T-helper 2 cell treated with Interferon-gamma antibody and Interleukin-4, amounts not matched to agents 100 ng/mL and 5 ng/mL, for 36 hours (primary cell): ENCODE measurements around the gene PTCHD1. TPM values are rescaled to one million over a fixed set of nuclear protein-coding genes. Genes with fewer than 3 reads are reported as not detected.

Experiments used
- intact Hi-C: fragments of 100-400 bp; cut with micrococcal nuclease; formaldehyde crosslinking; loops from one replicate; pipeline ENCODE4 v1.15.1; 2023
- total RNA-seq: library from RNA; stranded (reverse); gene quantifications from 2 replicates; pipeline ENCODE4 v1.2.3, GENCODE V29; 2022

PTCHD1 gene
- not detected in 2 replicates for total RNA-seq

DNA sequence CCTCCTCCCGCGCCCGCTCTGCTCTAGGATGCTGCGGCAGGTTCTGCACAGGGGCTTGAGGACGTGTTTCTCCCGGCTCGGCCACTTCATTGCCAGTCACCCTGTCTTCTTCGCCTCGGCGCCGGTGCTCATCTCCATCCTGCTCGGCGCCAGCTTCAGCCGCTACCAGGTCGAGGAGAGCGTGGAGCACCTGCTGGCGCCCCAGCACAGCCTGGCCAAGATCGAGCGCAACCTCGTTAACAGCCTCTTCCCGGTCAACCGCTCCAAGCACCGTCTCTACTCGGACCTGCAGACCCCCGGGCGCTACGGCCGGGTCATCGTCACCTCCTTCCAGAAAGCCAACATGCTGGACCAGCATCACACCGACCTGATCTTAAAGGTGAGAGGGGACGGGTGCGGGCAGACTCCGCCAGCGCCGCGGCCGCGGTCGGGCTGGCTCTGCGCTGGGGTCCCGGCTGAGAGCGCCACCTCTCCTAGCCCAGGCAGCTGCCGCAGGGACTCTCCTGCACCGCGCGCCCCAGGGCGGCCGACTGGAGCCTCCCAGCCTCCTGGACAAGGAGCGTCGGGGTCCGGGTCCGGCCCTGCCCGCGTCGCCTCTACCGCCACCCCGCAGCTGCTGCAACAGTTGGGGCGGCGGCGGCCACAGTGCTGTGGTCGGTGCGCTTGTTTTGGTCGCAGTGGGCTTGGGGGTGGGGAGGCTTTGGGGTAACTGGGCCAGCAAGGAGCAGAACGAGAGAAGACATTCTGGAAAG is at the start of gene PTCHD1:
Gene PTCHD1 (plus strand): TSS at position 2 of the 752 bp plus-strand sequence. CDS start 27 bp downstream, at position 29.
- intact Hi-C loops, result no loop called here

DNA sequence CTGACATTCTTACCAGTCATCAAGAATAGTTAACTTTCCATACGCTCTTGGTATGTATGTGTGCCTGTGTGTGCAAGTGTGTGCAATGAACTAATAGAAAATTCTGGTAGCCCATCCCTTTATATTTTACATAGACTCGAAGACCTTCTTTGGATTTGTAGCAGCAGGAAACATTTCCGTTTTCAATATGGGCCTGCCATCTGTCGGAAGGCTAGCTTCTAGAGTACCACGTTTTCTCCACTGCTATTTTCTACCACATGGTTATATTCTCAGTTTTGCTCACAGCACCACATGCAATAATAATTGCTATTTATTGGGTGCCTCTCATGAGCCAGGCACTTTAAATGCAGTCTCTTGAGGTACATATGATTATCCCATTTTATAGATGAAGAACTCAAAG is 47.9 kb upstream of the PTCHD1 start:
- intact Hi-C loops, result no loop called here

DNA sequence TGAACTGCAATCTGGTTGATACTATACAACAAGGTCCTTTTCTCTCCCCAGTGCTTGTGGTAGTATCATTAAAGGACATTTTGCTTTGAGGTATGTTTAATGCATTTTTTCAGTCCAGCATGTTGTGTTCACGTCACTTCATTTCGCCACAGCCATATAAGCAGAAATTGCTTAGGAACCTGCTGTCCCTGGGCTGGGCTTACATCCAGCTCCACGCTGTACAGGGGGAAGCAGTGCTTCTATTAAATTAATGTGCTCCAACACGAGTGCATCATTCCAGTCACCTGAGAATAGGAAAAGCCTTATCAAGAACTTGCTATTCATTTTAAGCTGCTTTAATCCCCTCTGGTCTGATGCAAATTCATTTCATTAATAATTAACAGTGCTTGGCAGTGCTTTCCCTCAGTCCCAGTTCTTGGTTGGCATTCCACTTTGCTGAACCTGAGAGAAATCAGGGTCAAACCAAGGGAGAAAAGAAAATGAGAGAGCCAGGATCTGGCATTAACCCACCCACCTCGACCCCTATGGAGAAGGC is 47.4 kb upstream of the PTCHD1 start:
- intact Hi-C loops, result no loop called here

DNA sequence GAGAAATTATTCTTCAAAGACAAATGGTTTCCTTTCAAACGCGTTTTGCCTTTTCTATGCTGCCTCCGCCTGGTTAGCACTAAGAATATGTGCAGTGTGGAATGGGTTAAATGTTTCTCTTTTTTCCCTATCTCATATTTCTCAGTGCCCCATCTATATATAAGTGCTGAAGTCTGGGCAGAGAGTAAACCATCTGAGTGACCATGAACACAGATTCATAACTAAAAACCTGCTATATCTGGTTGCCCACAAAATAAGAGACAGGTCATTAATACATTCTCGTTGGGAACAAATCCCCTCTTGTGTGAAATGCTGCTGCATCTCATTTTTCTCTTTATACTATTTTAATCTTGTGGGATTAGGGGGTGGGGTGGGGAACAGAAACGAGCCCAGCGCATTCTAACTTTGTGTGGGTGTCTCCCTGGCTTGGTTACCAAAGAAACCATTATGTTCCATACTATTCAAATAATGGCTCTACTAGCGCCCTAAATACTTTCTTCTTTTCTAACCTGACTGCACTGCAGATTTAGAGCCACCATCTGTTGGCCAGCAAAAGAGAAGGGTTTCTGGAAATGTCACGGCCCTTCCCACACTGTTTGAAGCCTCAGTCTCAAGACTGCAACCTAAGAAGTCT is 42.2 kb upstream of the PTCHD1 start:
- intact Hi-C loops, result no loop called here

DNA sequence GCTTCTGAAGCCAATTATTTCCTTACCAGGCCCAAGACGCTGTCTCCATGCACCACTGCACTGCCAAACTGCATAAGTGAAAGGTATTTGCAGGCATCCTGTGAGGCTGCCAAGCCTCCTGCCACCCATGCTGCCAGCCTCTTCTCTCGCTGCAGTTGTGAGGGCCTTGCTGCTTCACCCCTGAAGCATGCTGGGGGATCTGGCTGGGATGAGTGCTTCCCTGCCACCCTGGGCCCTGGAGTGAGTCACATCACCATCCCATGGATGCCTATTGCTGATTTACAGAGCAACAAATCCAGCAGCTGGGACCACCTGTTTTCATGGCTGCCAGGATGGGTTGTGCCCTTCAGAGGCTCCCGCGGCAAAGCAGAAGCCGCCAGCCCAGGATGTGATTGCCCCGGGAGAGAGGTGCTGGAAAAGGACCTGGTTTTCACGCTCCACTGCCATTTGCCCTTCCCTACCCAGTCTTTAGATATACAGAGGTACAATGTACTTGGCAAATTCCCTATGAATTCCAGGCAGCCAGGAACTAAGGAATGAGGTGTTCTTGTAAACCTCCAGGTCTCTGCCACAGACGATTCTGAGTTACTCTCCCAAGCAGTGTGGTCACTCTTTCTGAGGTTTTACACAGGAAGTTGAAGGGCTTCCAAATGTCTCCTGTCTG is 41.5 kb upstream of the PTCHD1 start:
- intact Hi-C loops, result no loop called here

DNA sequence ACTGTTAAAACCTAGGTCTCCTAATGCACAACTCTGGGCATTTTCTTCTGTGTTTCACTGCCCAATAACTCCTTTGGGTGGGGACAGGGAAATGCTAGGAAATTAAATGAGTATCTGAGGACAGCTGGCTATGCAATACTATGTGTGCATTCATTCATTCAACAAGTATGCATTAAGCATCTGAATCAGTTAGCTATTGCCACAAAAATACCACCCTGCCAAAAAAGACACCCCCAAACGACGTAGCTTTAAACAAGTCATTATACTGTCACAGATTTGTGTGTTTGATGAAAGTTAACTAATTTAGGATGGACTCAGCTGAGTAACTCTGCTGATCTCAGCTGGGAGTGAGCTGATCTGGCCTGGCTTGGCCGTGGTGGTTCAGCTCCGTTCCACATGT is 29.8 kb upstream of the PTCHD1 start:
- intact Hi-C loops, result no loop called here

DNA sequence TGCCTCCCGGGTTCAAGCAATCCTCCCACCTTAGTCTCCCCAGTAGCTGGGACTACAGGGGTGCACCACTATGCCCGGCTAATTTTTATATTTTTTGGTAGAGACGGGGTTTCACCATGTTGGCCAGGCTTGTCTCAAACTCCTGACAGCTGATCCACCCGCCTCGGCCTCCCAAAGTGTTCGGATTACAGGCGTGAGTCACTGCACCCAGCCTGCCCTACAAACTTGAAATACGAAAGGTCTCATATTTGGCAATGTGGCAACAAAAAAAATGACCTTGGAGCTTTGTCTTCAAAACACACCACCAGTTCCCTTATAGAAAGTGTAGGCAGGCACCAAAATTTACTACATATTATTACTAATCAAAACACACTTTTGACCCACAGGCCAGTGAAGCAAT is 22.9 kb upstream of the PTCHD1 start:
- intact Hi-C loops, result no loop called here

DNA sequence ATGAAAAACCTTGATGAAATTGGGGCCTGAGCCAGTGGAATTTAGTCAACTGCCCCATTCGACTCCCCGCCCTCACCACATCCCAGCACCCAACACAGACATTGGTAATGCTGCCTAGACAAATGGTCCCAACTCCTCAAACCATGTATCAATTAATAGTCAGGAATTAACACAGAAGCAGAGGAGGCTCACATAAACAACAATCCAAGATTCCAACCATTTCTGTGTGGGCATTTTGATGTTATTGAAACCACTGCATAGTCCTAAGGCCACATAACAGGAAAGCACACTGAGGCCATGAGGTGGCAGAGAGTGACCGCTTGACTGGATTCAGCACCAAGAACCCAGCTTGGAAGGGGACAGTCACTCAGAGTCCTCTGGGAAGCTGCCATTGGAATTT is 22.5 kb upstream of the PTCHD1 start:
- intact Hi-C loops, result no loop called here

DNA sequence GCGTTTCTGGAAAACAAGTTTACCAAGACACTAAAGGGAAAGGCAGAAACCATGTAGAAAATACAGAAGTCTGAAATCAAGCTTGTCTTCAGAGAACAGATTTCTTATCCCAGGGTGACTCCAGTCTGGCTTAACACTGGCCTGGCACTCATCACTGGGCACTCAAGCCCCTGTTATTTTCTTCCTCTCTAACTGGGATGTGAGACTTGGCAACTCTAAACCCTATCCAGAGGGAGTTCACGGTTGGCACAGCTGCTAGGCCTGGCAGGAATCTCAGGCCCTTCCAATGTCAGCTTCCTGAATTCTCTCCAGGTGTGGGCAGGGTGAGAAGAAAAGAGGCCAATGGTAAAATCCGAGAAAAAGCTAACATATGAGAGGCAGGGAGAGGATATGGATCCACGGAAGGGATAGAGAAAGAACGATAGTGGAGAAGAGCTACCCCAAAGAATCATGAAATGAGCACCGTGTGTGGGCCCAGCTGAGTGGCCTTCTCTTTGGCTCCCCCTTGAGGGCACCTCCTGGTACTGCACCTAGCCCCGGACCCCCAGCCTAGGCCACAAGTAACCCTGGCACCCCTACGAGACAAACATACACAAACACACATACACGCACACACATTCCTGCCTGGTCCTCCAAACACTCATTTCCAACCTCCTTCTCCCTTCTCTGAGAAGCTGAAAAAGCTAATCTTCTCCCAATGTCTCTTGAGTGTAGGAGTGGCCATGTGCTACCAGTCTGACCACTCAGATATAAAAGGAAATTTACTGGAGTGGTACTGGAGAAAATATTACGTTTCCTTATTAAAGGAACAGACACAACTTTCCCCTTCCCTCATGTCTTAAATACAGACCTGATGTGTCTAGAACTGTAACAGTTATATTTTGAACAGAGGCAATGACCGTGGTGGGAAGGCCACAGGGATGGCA is 16.6 kb upstream of the PTCHD1 start:
- intact Hi-C loops, result no loop called here

DNA sequence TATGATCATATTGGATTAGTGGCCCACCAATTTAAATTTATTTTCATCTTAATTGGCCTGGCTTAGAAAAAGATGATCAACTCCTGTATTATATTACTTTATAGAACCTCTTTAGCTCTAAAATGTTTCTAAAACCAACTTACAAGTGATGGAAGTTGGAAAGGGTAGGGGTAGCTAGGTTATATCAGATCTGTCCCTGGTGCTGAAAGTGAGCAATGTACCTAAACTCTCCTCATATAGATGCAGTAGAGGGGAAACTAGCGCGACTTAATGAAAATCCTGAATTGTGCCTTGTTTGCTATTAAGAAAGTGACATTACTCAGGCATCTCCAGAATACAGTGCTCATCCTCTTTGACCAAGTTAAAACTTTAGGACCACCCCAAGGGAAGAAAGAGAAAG is 7.5 kb upstream of the PTCHD1 start:
- intact Hi-C loops, result no loop called here

DNA sequence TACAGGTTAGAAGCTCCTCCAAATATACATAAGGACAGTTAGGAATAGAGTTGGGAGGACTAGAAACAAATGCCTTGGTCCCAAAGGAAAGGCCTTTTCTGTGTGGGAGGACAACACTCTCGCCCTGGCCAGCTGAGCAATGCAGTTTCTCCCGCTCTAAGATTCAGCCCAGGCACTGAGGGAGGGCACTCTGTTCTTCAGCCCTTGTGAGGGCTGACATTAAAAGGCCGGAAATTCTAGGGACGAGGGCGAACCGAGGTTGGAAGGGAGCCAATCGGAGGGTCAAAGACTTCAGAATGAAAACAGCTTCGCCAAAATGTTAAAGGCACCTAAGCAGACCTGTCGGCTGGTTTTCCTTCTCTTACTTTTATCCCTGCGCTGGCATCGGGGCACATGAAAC is 2.9 kb upstream of the PTCHD1 start:
- intact Hi-C loops, result no loop called here

DNA sequence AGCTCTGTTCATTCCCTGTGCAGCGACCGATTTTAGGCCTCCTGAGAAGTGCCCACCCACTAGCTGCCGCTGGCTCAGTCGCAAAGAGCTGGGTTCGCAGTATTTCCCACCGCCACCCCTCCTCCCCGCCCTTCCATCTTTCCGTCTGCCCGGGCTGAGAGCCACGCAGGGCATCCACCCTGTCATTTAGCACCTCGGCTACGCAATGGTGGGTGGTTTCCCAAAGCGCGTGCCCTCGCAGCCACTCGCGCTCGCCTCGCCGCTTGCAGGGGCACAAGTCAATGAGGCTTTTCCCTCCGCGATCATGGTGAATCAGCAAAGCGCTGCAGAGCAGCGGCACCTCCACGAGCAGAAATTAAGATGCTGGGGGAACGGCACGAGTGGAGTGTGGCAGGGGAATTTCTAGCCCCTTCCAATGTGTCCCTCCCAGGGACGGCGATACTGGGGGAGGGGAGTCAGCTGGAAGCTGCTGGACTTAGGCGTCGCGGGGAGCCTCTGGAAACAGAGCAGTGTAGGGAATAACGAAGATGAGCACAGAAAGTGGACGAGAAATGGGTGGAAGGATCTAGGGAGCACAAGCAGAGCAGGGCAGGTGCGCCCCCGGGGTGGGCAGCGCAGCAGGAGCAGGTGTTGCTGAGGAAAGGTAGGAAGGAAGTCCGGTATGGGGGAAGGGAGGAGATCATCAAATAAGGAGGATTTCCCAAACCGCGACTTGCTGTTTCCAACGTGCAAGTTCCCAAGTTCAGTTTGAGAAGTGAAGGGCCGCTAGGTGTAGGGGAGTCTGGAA is 2.4 kb upstream of the PTCHD1 start:
- intact Hi-C loops, result no loop called here

DNA sequence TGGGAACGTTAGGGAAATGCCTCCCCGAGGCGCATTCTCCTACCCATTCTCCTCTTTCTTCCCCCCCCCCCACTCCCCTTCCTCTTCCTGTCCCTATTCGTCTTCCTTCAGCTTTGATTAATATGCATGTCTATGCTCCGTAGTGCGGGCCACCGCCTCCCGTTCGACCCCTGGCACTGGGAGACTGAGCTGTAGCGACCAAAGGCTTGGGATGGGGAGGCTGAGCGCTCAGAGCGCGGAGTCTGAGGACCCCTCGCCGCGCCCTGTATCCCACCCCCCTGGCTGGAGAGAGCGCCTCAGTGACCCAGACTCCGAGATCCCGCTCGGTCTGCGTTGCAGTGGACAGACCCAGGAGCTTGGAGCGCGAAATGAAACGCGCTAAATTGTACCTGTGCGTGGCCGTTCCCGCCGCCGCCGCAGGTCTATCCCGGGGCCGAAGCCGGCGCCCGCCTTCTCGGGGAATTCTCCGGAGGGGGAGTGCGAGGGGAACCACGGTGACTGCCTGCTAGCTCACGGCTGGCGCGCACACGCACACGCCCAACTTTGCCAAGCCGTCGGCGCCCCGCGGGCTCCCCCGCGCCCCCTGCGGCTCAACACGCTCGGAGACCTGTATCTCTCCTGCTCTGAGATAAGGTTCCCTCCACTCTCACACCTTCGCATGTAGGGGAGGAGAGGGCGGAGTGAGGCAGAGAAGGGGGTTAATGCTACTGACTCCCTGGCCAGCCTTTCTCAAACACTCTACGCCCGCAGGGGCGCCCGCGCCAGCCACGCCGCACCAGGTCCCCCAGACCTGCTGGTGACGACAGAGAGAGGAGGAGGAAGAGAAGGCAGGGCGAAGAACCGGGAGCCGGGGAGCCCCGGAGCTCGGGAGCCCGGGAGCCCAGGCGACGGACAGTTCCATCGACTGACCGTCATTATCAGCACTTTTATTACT is 1.5 kb upstream of the PTCHD1 start:
- intact Hi-C loops, result no loop called here

DNA sequence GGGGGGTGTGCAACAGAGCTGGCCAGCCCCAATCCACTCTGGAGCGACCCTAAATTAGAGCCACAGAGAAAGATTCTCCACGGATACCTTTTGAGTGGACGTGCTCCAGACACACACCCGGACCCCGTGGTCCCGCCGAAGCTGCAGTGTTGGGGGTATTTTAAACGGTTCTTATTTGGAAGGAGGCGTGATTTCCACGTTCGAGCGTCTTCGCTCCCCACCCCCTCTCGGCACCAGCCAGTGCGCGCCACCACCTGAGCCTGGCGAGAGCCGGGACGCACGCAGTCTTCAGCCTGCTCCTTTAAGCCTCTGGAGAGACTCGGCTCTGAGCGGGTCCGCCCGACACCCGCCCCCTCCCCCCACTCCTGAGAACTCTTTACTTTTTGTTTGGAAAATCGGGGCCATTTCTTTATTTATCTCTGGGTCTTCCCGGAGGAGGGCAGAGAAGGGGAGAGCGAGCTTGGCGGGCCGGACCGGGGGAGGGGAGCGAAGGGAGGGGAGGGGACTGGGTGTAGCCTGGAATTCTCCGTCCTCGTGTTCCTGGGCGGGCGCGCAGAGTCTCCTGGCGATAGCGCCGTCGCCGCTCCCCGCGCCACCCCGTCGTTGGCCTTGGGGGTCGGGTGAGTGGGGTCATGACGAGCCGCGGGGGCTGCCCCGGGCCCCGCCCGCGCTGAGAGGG is 668 bp upstream of the PTCHD1 start:
- intact Hi-C loops, result no loop called here

DNA sequence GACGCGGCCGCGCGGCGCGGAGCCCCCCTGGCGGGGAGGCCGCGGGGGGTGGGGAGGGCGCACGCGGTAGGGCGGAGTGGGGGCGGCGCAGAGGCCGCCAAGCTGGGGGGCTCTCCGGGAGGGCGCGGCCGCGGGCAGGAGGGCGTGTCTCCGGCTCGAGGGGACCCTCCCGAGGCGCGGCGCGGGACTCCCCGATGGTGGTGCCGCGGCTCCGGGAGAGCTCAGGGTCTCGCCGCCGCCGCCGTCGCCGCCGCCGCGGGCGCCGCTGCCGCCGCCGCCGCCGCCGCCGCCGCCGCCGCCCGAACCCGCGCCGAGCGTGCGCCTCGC is 165 bp upstream of the PTCHD1 start:
- intact Hi-C loops, result no loop called here

DNA sequence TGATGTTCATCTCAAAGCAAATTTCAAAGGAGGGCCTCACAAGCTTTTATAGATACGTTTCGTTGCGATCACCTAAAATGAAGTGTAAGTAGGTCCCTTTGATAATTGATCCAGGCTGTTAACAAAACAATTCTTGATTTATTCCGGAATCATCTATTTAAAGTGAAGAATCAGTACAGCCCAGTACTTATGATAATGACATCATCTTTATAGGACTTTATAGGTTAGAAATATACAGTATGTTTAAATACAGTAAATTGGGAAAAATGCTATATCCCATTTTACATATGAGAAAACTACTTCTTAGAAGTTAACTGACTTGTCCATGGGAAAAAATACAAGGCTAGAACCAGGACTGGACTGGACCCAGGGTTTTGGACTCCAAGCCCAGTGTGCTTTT is 3.7 kb downstream of the PTCHD1 start:
- intact Hi-C loops, result no loop called here

DNA sequence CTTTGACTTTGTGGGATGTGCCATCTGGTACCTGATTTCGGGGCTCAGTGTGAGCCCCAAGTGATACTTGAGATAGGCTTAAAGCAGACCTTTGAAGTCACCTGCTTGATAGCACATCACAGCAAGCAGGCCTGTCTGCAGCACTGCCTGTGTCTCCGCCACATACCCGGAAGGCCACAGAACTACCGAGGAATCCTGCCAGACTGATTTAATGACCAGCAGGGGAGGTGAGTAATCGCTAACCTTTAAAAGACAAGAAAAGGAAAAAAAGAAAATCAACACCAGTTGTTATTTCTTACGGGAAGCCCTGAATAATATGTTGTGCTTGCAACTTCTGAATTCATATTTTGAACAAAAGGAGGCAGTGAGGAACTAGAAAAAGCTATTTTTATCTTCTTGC is 6.8 kb downstream of the PTCHD1 start:
- intact Hi-C loops, result no loop called here

DNA sequence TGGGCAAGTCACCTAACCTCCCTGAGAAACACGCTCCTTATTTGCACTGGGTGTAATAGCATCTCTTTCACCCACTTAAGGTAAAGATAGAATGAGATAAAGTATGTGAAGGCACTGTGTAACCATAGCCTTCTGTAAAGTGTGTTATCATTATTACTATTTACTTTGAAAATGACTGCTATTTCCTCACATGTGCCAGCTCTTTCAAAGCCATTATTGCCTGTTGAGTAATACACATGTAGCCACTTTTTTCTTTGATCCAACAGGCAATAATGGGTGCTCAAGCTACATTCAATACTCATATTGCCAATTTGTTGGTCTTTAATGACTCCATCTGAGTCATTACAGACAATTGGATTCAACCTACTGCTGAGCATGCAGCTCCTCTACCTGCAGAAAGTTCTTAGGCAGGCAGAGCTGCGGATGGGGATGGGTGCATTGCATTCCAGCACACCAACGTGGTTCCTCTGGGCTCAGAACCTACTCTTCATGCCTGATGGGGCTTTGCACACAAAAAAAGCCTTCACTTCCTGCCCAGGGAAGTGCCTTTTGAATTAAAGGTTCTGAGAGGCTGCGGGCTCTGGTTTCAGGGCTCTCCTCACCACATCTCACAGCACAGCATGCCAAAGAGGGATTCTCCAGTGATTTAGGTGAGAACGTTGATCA is 9.7 kb downstream of the PTCHD1 start:
- intact Hi-C loops, result no loop called here
